ENCODE measurements around the gene MATN4.

Gene MATN4

GRCh38 chr20:45341579-45341938, 33.5 kb upstream of the MATN4 start:
- in situ Hi-C loops (cut with MboI; ENCODE audit: low sequenced_read_pairs) = no loop called here

- in situ Hi-C loops (cut with MboI; ENCODE audit: low sequenced_read_pairs) = no loop called here
Measured at GRCh38 chr20:45340951-45341350, 32.9 kb upstream of the MATN4 start.

- in situ Hi-C loops (cut with MboI; ENCODE audit: low sequenced_read_pairs) = no loop called here
Measured at GRCh38 chr20:45340236-45340847, 32.2 kb upstream of the MATN4 start.

GRCh38 chr20:45339799-45340198, 31.7 kb upstream of the MATN4 start:
- in situ Hi-C loops (cut with MboI; ENCODE audit: low sequenced_read_pairs) = no loop called here

- in situ Hi-C loops (cut with MboI; ENCODE audit: low sequenced_read_pairs) = no loop called here
Measured at GRCh38 chr20:45339084-45339483, 31.0 kb upstream of the MATN4 start.

- in situ Hi-C loops (cut with MboI; ENCODE audit: low sequenced_read_pairs) = no loop called here
Measured at GRCh38 chr20:45338121-45339030, 30.3 kb upstream of the MATN4 start.

- in situ Hi-C loops (cut with MboI; ENCODE audit: low sequenced_read_pairs) = no loop called here
Measured at GRCh38 chr20:45337367-45338120, 29.4 kb upstream of the MATN4 start.

- in situ Hi-C loops (cut with MboI; ENCODE audit: low sequenced_read_pairs) = no loop called here
Measured at GRCh38 chr20:45336530-45337366, 28.6 kb upstream of the MATN4 start.

- in situ Hi-C loops (cut with MboI; ENCODE audit: low sequenced_read_pairs) = no loop called here
Measured at GRCh38 chr20:45330476-45330875, 22.4 kb upstream of the MATN4 start.

- in situ Hi-C loops (cut with MboI; ENCODE audit: low sequenced_read_pairs) = loop anchor here (10.0 kb wide), 1 partner anchor 105 kb away; no protein-coding TSS in a partner anchor
Measured at GRCh38 chr20:45329497-45330319, 21.6 kb upstream of the MATN4 start.

GRCh38 chr20:45328451-45328850, 20.4 kb upstream of the MATN4 start:
- in situ Hi-C loops (cut with MboI; ENCODE audit: low sequenced_read_pairs) = loop anchor here (10.0 kb wide), 1 partner anchor 106 kb away; no protein-coding TSS in a partner anchor

- in situ Hi-C loops (cut with MboI; ENCODE audit: low sequenced_read_pairs) = loop anchor here (10.0 kb wide), 1 partner anchor 109 kb away; no protein-coding TSS in a partner anchor
Measured at GRCh38 chr20:45325371-45325770, 17.3 kb upstream of the MATN4 start.

GRCh38 chr20:45323731-45324130, 15.6 kb upstream of the MATN4 start:
- in situ Hi-C loops (cut with MboI; ENCODE audit: low sequenced_read_pairs) = loop anchor here (10.0 to 25.0 kb wide), 2 partner anchors 111 to 439 kb away; no protein-coding TSS in a partner anchor

GRCh38 chr20:45322952-45323383, 14.9 kb upstream of the MATN4 start:
- in situ Hi-C loops (cut with MboI; ENCODE audit: low sequenced_read_pairs) = loop anchor here (10.0 to 25.0 kb wide), 2 partner anchors 112 to 439 kb away; no protein-coding TSS in a partner anchor

GRCh38 chr20:45320948-45321595, 13.0 kb upstream of the MATN4 start:
- in situ Hi-C loops (cut with MboI; ENCODE audit: low sequenced_read_pairs) = loop anchor here (10.0 to 25.0 kb wide), 2 partner anchors 114 to 441 kb away; no protein-coding TSS in a partner anchor

- in situ Hi-C loops (cut with MboI; ENCODE audit: low sequenced_read_pairs) = loop anchor here (25.0 kb wide), 1 partner anchor 443 kb away; no protein-coding TSS in a partner anchor
Measured at GRCh38 chr20:45318948-45319347, 10.8 kb upstream of the MATN4 start.

GRCh38 chr20:45318386-45318939, 10.4 kb upstream of the MATN4 start:
- in situ Hi-C loops (cut with MboI; ENCODE audit: low sequenced_read_pairs) = loop anchor here (25.0 kb wide), 1 partner anchor 444 kb away; no protein-coding TSS in a partner anchor

- in situ Hi-C loops (cut with MboI; ENCODE audit: low sequenced_read_pairs) = loop anchor here (25.0 kb wide), 1 partner anchor 444 kb away; no protein-coding TSS in a partner anchor
Measured at GRCh38 chr20:45317826-45318225, 9.7 kb upstream of the MATN4 start.

Measured in HL-60/S4 treated with phorbol 12-myristate 13-acetate at 8.2 ng/mL for 4 days and 3 days (cell line).